DOHH2 (cell line): ENCODE results near the gene KRTAP10-12.

Experiments used
- H3F3A ChIP-seq: fragments of 200-600 bp; sonication (generic), shearing (Covaris generic); 2 replicates; pipeline ENCODE4 v1.6.0; 2016; ENCODE audit warnings: antibody characterized with exemption, mild to moderate bottlenecking; ENCODE audit not compliant: control insufficient read depth, insufficient read depth
- H3K27ac ChIP-seq: fragments of 200-600 bp; sonication (generic); 2 replicates; pipeline ENCODE4 v1.5.1; 2014; ENCODE audit warnings: low read depth, mild to moderate bottlenecking, low read length, moderate library complexity
- H3K27me3 ChIP-seq: fragments of 200-600 bp; sonication (generic); 2 replicates; pipeline ENCODE4 v1.6.1; 2014; ENCODE audit warnings: mild to moderate bottlenecking, low read length, mixed read lengths; ENCODE audit not compliant: control insufficient read depth
- H3K36me3 ChIP-seq: fragments of 200-600 bp; sonication (generic); 2 replicates; pipeline ENCODE4 v1.6.1; 2014; ENCODE audit warnings: mild to moderate bottlenecking, low read length, moderate library complexity, mixed read lengths; ENCODE audit not compliant: control insufficient read depth
- H3K4me1 ChIP-seq: fragments of 200-600 bp; sonication (generic); 2 replicates; pipeline ENCODE4 v1.6.1; 2014; ENCODE audit warnings: mild to moderate bottlenecking, low read length, mixed read lengths; ENCODE audit not compliant: control insufficient read depth
- H3K4me2 ChIP-seq: fragments of 200-600 bp; sonication (generic); 2 replicates; pipeline ENCODE4 v1.6.0; 2014; ENCODE audit warnings: mild to moderate bottlenecking, low read length, moderate library complexity
- H3K4me3 ChIP-seq: fragments of 200-600 bp; sonication (generic); 2 replicates; pipeline ENCODE4 v1.5.1; 2014; ENCODE audit warnings: mild to moderate bottlenecking, low read length, mixed read lengths
- H3K79me2 ChIP-seq: fragments of 200-600 bp; sonication (generic); 2 replicates; pipeline ENCODE4 v1.6.1; 2014; ENCODE audit warnings: mild to moderate bottlenecking, low read length, mixed read lengths; ENCODE audit not compliant: control insufficient read depth
- H3K9me2 ChIP-seq: fragments of 200-600 bp; sonication (generic); replicated peaks from 2 replicates; pipeline ENCODE4 v1.6.1; 2014; ENCODE audit warnings: mild to moderate bottlenecking, low read length, mixed read lengths; ENCODE audit not compliant: control insufficient read depth
- H3K9me3 ChIP-seq: fragments of 200-600 bp; sonication (generic); 2 replicates; pipeline ENCODE4 v1.6.1; 2014; ENCODE audit warnings: antibody characterized with exemption, low read length, mixed read lengths; ENCODE audit not compliant: control insufficient read depth, insufficient read depth
- H4K20me1 ChIP-seq: fragments of 200-600 bp; sonication (generic); 2 replicates; pipeline ENCODE4 v1.6.0; 2014; ENCODE audit warnings: low read depth, mild to moderate bottlenecking, antibody characterized with exemption, low read length, moderate library complexity; ENCODE audit not compliant: control insufficient read depth, insufficient read depth
- EZH2phosphoT487 ChIP-seq: fragments of 200-600 bp; sonication (generic); IDR thresholded peaks from 2 replicates; pipeline ENCODE4 v1.6.1; 2017; ENCODE audit warnings: borderline replicate concordance, mild to moderate bottlenecking, antibody characterized with exemption, low read length, moderate library complexity, mixed read lengths
- TF ChIP-seq, protein P1 (sequence below): fragments of 200-600 bp; sonication (generic); IDR thresholded peaks from one replicate; pipeline ENCODE4 v1.5.1; 2014; ENCODE audit warnings: antibody characterized with exemption, mild to moderate bottlenecking, low read depth, low read length; ENCODE audit not compliant: poor library complexity, severe bottlenecking

KRTAP10-12 gene

DNA sequence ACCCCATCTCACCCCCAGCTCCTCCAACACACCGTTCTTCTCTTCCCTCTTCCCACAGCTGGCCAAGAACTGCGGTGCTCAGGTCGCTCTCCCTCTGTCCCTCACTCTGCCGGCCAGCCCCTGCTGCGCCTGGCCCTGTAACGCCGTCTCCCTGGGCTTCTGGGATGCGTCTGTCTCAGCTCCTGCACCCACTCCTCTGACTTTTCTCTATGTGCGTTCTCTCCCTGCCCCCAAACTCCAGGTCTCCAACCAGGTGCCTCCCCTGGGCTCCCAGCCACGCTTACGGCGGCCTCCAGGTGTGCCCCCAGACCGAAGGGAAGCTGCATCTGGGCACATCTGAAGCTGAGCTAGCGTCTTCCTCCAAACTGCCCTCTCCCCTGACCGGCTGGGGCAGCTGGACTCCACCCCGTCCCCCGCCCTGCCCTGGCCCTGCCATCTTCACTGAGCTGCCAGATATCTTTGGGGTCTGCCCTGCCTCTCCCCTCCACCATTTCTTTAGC is 2.6 kb downstream of the KRTAP10-12 start:
- Histone ChIP-seq H3K79me2 (no peaks in the 10 kb centered on the region), H4K20me1 (no peaks in the 10 kb centered on the region), H3K9me3 (no peaks in the 10 kb centered on the region), H3K27ac (no peak overlapping the region), H3K9me2 (no peaks in the 10 kb centered on the region), H3K4me2 (no peak overlapping the region), H3K4me1 (no peaks in the 10 kb centered on the region), H3K4me3 (no peak overlapping the region), H3K27me3 (peaks cover 5% of the 10 kb centered on the region; the same call in 1 of the 2 replicates), H3F3A (no peaks in the 10 kb centered on the region), H3K36me3 (no peaks in the 10 kb centered on the region)
- TF ChIP-seq, protein P1, sequence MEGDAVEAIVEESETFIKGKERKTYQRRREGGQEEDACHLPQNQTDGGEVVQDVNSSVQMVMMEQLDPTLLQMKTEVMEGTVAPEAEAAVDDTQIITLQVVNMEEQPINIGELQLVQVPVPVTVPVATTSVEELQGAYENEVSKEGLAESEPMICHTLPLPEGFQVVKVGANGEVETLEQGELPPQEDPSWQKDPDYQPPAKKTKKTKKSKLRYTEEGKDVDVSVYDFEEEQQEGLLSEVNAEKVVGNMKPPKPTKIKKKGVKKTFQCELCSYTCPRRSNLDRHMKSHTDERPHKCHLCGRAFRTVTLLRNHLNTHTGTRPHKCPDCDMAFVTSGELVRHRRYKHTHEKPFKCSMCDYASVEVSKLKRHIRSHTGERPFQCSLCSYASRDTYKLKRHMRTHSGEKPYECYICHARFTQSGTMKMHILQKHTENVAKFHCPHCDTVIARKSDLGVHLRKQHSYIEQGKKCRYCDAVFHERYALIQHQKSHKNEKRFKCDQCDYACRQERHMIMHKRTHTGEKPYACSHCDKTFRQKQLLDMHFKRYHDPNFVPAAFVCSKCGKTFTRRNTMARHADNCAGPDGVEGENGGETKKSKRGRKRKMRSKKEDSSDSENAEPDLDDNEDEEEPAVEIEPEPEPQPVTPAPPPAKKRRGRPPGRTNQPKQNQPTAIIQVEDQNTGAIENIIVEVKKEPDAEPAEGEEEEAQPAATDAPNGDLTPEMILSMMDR: no peak
- TF ChIP-seq EZH2phosphoT487: no peak

DNA sequence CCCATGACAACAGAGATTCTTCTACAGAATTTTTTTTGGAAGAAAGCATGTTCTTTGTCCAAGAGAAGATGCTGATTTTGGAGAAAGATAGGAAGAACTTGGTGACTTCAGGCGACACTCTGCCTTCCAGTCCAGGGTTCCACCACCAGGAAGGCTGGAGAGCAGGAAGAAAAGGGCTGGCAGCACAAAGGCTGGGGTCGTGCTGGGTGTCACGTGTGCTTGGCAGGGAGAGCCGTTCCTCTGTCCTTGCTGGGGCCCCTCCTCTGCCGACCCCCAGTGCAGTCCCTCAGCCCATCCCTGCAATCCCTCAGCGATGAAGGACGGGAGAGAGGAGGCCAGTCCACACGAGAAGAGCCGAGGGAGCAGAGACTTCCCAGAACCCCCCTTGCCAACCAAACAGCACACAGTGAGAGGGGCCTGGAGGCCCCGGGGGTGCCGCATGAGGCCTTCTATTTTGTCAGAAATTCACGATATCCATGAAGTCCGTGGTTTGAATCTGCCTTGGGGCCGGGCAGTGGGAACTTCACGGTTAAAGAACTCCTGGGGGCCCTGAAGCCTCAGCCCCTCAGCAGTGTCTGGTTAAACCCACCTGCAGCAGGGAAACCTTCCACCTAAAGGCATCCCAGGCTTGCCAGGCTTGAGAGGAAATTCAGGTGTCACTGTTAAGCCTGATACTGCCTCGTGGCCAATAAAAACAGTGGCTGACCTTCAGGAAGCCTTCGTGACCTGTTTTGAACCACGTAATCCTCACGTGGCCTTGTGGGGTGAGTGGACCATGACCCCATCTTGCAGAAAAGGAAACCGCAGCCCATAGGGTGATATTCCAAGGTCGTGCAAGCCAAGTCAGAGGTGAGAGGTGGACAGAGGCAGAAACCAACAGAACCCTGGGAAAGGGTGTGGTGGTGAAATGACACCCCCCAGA is 3.4 kb downstream of the KRTAP10-12 start:
- H3K4me1 ChIP-seq: no peaks in the 10 kb centered on the region
- no peak overlapping the region for H3K27ac ChIP-seq
- H4K20me1 ChIP-seq: no peaks in the 10 kb centered on the region
- TF ChIP-seq, protein P1: no peak
- TF ChIP-seq EZH2phosphoT487: no peak
- no peaks in the 10 kb centered on the region for H3F3A ChIP-seq
- H3K9me2 ChIP-seq: no peaks in the 10 kb centered on the region
- no peak overlapping the region for H3K4me3 ChIP-seq
- H3K36me3 ChIP-seq: no peaks in the 10 kb centered on the region
- no peak overlapping the region for H3K4me2 ChIP-seq
- no peaks in the 10 kb centered on the region for H3K79me2 ChIP-seq
- H3K27me3 ChIP-seq: peaks cover 5% of the 10 kb centered on the region; the same call in 1 of the 2 replicates
- H3K9me3 ChIP-seq: no peaks in the 10 kb centered on the region

DNA sequence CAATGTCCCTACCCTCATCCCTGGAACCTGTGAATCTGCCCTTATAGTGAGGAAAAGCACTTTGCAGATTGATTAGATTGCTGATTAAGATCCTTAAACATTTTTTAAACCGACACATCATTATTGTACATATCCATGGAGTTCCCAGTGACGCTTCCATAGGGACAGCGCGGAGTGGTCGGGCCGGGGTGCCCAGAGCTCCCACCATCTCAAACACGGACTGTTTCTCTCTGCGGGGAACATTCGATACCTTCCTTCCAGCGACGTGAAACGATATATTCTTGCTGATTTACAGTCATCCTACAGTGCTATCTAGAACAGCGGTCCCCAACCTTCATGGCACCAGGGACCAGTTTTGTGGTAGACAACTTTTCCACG is 4.0 kb downstream of the KRTAP10-12 start:
- H4K20me1 ChIP-seq: no peaks in the 10 kb centered on the region
- H3K4me3 ChIP-seq: no peak overlapping the region
- H3K4me2 ChIP-seq: no peak overlapping the region
- no peak overlapping the region for H3K27ac ChIP-seq
- H3K27me3 ChIP-seq: peaks cover 5% of the 10 kb centered on the region; the same call in 1 of the 2 replicates
- no peaks in the 10 kb centered on the region for H3K9me2 ChIP-seq
- no peaks in the 10 kb centered on the region for H3K4me1 ChIP-seq
- no peaks in the 10 kb centered on the region for H3K36me3 ChIP-seq
- TF ChIP-seq EZH2phosphoT487: no peak
- TF ChIP-seq, protein P1: no peak
- no peaks in the 10 kb centered on the region for H3F3A ChIP-seq
- no peaks in the 10 kb centered on the region for H3K79me2 ChIP-seq
- peaks cover under 1% of the 10 kb centered on the region; the same call in 1 of the 2 replicates for H3K9me3 ChIP-seq
